Left kidney (tissue), 2 donors: ENCODE results near the gene ACVR1. TPM values are rescaled to one million over a fixed set of nuclear protein-coding genes. Genes with fewer than 3 reads are reported as not detected.
"Not testable (repeated sequence)": the region's sequence is repeated elsewhere in the genome, so short reads cannot be mapped to it uniquely, and the experiment has no call there.

ENCODE experiments used
- DNase-seq: peaks from one replicate; pipeline ENCODE4 v3.0.0-alpha.2; 2013
- polyA plus RNA-seq: library from polyadenylated mRNA; unstranded; fragments of 120-200 nt; gene quantifications from one replicate; pipeline ENCODE4 v1.2.1, GENCODE V29; 2013; ENCODE audit not compliant: insufficient read length

Gene ACVR1
- polyA plus RNA-seq, 1 donor, result 27.6 TPM

GRCh38 chr2:157830266-157830665 lies 45.9 kb downstream of the ACVR1 start:
- no peak for DNase-seq

DNA sequence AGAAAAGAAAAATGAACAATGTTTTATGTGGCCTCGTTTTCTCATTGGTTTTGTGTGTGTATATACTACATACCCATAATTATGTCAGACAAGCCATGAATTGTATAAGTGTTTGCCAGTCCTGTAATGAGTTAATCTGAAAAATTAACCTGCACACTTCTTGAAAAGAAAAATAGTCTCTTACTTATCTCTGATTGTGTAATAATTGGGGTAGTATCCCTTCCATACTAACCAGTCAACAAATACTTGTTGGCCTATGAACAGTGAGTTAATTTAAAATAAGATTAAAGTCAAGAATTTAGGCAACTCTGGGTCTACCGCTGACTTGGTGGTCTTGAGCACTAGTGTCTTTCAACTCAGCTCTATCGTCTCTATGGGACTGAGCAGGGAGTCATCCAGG lies 48.8 kb downstream of the ACVR1 start:
- no peak for DNase-seq

DNA sequence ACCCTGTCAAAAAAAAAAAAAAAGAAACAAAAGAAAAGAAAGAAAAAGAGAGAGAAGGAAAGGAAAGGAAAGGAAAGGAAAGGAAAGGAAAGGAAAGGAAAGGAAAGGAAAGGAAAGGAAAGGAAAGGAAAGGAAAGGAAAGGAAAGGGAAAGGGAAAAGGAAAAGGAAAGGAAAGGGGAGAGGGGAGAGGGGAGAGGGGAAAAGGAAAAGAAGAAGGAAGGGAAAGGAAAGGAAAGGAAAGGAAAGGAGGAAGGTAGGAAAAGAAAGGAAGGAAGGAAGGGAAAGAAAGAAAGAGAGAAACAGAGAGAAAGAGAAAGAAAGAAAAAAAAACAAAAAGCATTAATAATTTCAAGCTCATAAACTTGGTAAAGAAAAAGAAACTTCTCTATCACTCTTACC lies 49.5 kb downstream of the ACVR1 start:
- not testable (repeated sequence) for DNase-seq

GRCh38 chr2:157825885-157826284 lies 50.2 kb downstream of the ACVR1 start:
- DNase-seq, result no peak

GRCh38 chr2:157822993-157823392 lies 53.1 kb downstream of the ACVR1 start:
- no peak for DNase-seq

DNA sequence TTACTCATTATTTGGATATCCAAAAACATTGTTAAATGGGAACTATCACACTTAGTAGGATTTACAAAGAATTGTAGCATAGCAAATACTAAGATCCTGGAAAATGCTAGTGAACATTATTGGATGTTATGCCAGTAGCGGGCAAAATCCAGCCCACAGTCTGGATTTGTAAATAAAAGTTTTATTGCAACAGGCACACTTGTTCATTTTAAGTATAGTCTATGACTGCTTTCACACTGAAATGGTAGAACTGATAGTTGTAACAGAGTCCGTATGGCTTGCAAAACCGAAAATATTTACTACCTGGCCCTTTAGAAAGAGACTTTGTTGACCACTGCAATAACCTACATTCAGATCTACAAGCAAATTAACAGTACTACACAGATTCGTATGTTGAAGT lies 53.6 kb downstream of the ACVR1 start:
- no peak for DNase-seq

- DNase-seq, result no peak
Observed at GRCh38 chr2:157821519-157822131, 54.5 kb downstream of the ACVR1 start.

GRCh38 chr2:157820193-157820592 lies 55.9 kb downstream of the ACVR1 start:
- DNase-seq, result no peak

GRCh38 chr2:157819761-157820160 lies 56.4 kb downstream of the ACVR1 start:
- DNase-seq, result no peak

DNA sequence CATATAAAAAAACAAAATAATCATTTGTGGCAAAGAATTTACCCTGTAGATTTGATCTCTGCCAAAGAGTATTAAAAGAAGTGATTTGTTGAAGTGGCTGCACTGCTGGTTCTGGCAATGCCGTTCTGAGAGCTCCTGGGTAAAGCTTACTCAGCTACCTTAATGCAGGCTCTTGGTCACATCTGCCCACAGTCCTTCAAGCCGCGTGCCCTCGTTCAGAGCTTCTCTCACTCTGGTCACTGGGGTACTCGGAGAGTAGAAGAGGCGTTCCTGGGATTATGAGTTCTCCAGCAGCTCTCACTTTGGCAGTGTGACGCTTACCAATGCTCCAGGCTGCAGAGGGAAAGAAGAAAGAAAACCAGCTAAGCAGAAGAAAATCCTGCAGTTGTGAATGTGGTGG lies 57.9 kb downstream of the ACVR1 start:
- no peak for DNase-seq

GRCh38 chr2:157815421-157815820 lies 60.7 kb downstream of the ACVR1 start:
- DNase-seq, result no peak

DNA sequence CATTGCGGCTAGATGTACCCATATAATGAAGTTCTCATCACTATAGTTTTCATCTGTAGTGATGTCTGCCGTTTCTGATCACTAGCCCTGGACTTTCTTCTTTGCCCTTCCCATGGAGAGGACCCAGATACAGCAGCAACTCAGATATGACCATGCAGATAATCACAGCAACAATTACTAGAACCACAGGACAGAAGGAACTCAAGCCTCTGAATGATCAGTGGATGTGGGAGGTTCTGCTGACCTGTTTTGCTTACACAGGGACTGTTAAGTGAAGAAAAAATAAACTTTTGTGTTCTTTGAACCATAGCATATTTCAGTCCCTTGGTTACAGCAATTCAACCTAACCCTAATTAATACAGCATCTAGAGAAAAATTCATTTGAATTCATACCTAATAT lies 62.7 kb downstream of the ACVR1 start:
- no peak for DNase-seq

- no peak for DNase-seq
Observed at GRCh38 chr2:157810037-157810436, 66.1 kb downstream of the ACVR1 start.

DNA sequence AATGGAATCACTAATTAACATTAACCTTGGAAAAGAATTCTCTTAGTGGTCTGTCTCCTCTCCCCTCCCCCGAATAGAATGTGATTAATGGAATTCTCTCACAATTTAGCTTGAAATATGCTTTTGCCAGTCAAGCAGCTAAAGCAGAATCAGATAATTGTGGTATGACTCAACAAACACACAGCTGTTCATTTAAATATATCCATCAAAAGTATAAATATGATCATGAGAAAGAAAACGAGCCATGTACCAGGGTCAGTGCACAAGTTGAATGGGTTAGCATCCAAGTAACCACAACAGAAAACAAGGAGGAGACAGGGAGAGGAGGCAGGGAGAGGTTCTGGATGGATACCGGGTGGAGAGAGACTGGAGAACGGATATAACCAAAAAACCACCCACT lies 66.9 kb downstream of the ACVR1 start:
- no peak for DNase-seq

GRCh38 chr2:157808421-157808820 lies 67.7 kb downstream of the ACVR1 start:
- no peak for DNase-seq

- DNase-seq, result no peak
Observed at GRCh38 chr2:157806426-157807077, 69.6 kb downstream of the ACVR1 start.

DNA sequence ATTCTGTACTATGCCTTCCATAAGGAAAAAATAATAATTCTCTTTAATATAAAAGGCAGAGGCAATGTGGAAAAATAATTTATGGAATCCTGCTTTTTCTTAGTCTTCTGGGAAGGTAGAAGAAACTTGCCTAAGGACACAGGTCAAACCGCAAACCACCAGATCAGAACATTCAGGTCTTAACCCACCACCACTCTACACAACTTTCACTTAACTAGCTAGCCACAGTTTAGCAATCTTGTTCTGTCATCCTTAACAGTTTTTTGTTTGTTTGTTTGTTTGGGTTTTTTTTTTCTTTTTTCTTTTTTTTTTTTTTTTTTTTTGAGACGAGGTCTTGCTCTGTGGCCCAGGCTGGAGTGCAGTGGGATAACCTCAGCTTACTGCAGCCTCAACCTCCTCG lies 70.6 kb downstream of the ACVR1 start:
- no peak for DNase-seq

DNA sequence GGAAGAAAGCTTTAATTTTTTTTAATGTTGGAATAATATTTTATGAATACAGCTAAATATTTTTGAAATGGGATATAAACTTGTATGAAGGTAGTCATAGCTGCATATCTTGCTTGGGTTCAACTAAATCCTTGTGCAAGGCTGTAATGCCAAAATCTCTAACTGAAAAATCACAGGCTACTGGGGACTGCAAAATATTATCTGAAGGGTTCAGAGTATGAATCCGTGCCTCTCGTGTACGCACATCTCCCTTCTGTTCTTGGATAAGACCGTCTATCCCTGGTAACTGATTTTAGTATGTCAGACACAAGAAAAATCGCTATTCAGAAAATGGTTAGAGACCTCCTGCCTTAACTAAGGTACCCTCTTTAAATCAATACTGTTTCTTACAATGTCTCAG lies 71.8 kb downstream of the ACVR1 start:
- DNase-seq, result no peak

- DNase-seq, result no peak
Observed at GRCh38 chr2:157803952-157804351, 72.2 kb downstream of the ACVR1 start.

GRCh38 chr2:157803476-157803875 lies 72.7 kb downstream of the ACVR1 start:
- no peak for DNase-seq

- no peak for DNase-seq
Observed at GRCh38 chr2:157800838-157801495, 75.2 kb downstream of the ACVR1 start.

DNA sequence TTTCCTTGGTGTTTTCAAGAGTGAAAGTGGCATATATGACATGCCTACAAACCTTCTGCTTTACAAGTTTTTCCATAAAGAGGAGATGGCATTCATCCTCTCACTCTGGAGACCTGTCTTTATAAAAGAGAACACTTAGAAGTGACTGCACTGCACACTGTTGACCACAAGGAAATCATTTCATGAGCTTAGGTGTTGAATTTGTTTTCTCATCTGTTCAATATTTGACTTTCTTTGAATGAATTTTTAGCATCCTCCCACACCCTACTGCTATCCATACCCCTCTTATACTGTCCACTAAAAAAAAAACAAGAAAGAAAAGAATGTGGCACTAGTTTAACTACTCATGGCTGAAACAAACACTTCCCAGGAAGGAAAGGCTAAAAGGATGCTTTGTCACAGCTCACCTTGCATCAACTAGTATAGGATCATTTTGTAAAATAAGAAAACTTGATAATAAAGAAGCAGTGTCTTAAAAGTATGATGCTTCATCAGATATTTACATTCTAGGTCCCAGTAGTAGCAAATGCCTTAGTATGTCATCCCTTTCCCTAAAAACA lies 83.0 kb downstream of the ACVR1 start:
- DNase-seq, result no peak

- DNase-seq, result no peak
Observed at GRCh38 chr2:157792335-157793052, 83.6 kb downstream of the ACVR1 start.
